Activated CD8-positive, alpha-beta T cell treated with anti-CD3 and anti-CD28 coated beads for 36 hours (primary cell): ENCODE measurements around the gene GCA. TPM values are rescaled to one million over a fixed set of nuclear protein-coding genes. Genes with fewer than 3 reads are reported as not detected.

ENCODE experiments used
- ATAC-seq: fragments of 200-7000 bp; cut with Tn5 transposase; one replicate; pipeline ENCODE4 v1.10.0; 2021; ENCODE audit warnings: mild to moderate bottlenecking, moderate library complexity
- CTCF ChIA-PET: fragments of 350-600 bp; sonication (Branson Sonifier 250); formaldehyde crosslinking; loops from one replicate; lab custom pipeline; 2021; ENCODE audit warnings: antibody characterized with exemption; lab: Charles Lee
- POLR2A ChIA-PET: fragments of 350-600 bp; sonication (Branson Sonifier 250); formaldehyde crosslinking; loops from one replicate; lab custom pipeline; 2021; ENCODE audit warnings: antibody characterized with exemption; lab: Charles Lee
- DNase-seq: peaks from one replicate; pipeline ENCODE4 v3.0.0-alpha.2; 2020
- H3K27ac Mint-ChIP-seq: one replicate; pipeline ENCODE4 v1.8.0; 2021; ENCODE audit warnings: mild to moderate bottlenecking, mixed read lengths
- H3K27me3 Mint-ChIP-seq: one replicate; pipeline ENCODE4 v1.8.0; 2021; ENCODE audit warnings: mixed read lengths
- H3K36me3 Mint-ChIP-seq: one replicate; pipeline ENCODE4 v1.8.0; 2021; ENCODE audit warnings: low read depth, mixed read lengths
- H3K4me1 Mint-ChIP-seq: one replicate; pipeline ENCODE4 v1.8.0; 2021; ENCODE audit warnings: low read depth, mixed read lengths
- H3K4me3 Mint-ChIP-seq: one replicate; pipeline ENCODE4 v1.8.0; 2021; ENCODE audit warnings: mild to moderate bottlenecking, moderate library complexity, mixed read lengths
- H3K9me3 Mint-ChIP-seq: one replicate; pipeline ENCODE4 v1.8.0; 2021; ENCODE audit warnings: mixed read lengths
- CTCF ChIP-seq: fragments of 200-600 bp; IDR thresholded peaks from one replicate; pipeline ENCODE4 v1.8.0; 2022; ENCODE audit warnings: antibody characterized with exemption, mild to moderate bottlenecking
- intact Hi-C: fragments of 100-400 bp; cut with micrococcal nuclease; formaldehyde crosslinking; loops from one replicate; pipeline ENCODE4 v1.10.0; 2022
- total RNA-seq, 2 experiments: library from RNA; stranded (reverse); gene quantifications; one replicate each; pipeline ENCODE4 v1.2.3, GENCODE V29; 2021

Gene GCA
- total RNA-seq, 2 experiments from 2014 or later = 23.4 to 25.2 TPM

GRCh38 chr2:162333968-162334367 lies 10.0 kb upstream of the GCA start:
- ChIA-PET CTCF (interaction anchor here (0.7 to 2.4 kb wide), 14 partner anchors 9 to 114 kb away, joined by 3 to 13 read pairs (median 4); partner anchors contain the start of genes GCA and IFIH1), POLR2A (interaction anchor here (0.9 kb wide), 1 partner anchor 15 kb away, joined by 7 read pairs; the partner anchor contains the start of gene IFIH1)
- no peaks in the 10 kb centered on the region for H3K36me3 Mint-ChIP-seq
- ATAC-seq (peak; percentile 42), DNase-seq (peak; percentile 52)
- no peaks in the 10 kb centered on the region for H3K27me3 Mint-ChIP-seq
- no peaks in the 10 kb centered on the region for H3K4me1 Mint-ChIP-seq
- no peaks in the 10 kb centered on the region for H3K9me3 Mint-ChIP-seq
- H3K27ac Mint-ChIP-seq = no peak overlapping the region
- intact Hi-C loops = no loop called here
- no peak overlapping the region for H3K4me3 Mint-ChIP-seq
- TF ChIP-seq CTCF = peak; percentile 59

- POLR2A ChIA-PET = no interaction called here
- H3K36me3 Mint-ChIP-seq = no peaks in the 10 kb centered on the region
- CTCF ChIA-PET = interaction anchor here (0.6 kb wide), 1 partner anchor 58 kb away, joined by 3 read pairs; no protein-coding TSS in a partner anchor
These were observed 6.1 kb upstream of the GCA start for GRCh38 chr2:162337868-162338267.

GRCh38 chr2:162340822-162341221 lies 3.1 kb upstream of the GCA start:
- no peak overlapping the region for H3K4me3 Mint-ChIP-seq
- intact Hi-C loops = no loop called here
- TF ChIP-seq CTCF = no peak
- H3K36me3 Mint-ChIP-seq = no peaks in the 10 kb centered on the region
- no peaks in the 10 kb centered on the region for H3K27me3 Mint-ChIP-seq
- H3K4me1 Mint-ChIP-seq = peaks cover 6% of the 10 kb centered on the region
- H3K27ac Mint-ChIP-seq = no peak overlapping the region
- CTCF ChIA-PET = no interaction called here
- ATAC-seq (no peak), DNase-seq (no peak)
- POLR2A ChIA-PET = interaction anchor here (1.2 kb wide), 1 partner anchor 22 kb away, joined by 4 read pairs; no protein-coding TSS in a partner anchor
- no peaks in the 10 kb centered on the region for H3K9me3 Mint-ChIP-seq

More at GRCh38 chr2:162337868-162338267, 6.1 kb upstream of the GCA start:
- TF ChIP-seq CTCF = no peak
- Mint-ChIP-seq H3K27ac (no peak overlapping the region), H3K27me3 (no peaks in the 10 kb centered on the region), H3K4me1 (no peaks in the 10 kb centered on the region), H3K9me3 (no peaks in the 10 kb centered on the region), H3K4me3 (no peak overlapping the region)
- intact Hi-C loops = no loop called here
- no peak for DNase-seq
- no peak for ATAC-seq

- Mint-ChIP-seq H3K36me3 (no peaks in the 10 kb centered on the region), H3K27ac (no peak overlapping the region), H3K27me3 (no peaks in the 10 kb centered on the region), H3K4me3 (no peak overlapping the region), H3K4me1 (peaks cover 9% of the 10 kb centered on the region), H3K9me3 (no peaks in the 10 kb centered on the region)
- ChIA-PET CTCF (interaction anchor here (1.2 to 2.0 kb wide), 3 partner anchors 8 to 121 kb away, joined by 3 to 10 read pairs (median 3); no protein-coding TSS in a partner anchor), POLR2A (no interaction called here)
- TF ChIP-seq CTCF = no peak
- no peak for DNase-seq
- intact Hi-C loops = no loop called here
- ATAC-seq = no peak
These were observed 1.6 kb upstream of the GCA start for GRCh38 chr2:162342321-162342720.

GRCh38 chr2:162342841-162343240 lies 1.1 kb upstream of the GCA start:
- ChIA-PET CTCF (interaction anchor here (1.2 to 2.0 kb wide), 4 partner anchors 8 to 121 kb away, joined by 3 to 10 read pairs (median 3); no protein-coding TSS in a partner anchor), POLR2A (interaction anchor here (1.0 kb wide), 1 partner anchor 25 kb away, joined by 3 read pairs; no protein-coding TSS in a partner anchor)
- Mint-ChIP-seq H3K4me3 (no peak overlapping the region), H3K27ac (no peak overlapping the region), H3K9me3 (no peaks in the 10 kb centered on the region), H3K27me3 (no peaks in the 10 kb centered on the region), H3K4me1 (peaks cover 9% of the 10 kb centered on the region), H3K36me3 (no peaks in the 10 kb centered on the region)
- TF ChIP-seq CTCF = no peak
- ATAC-seq (no peak), DNase-seq (no peak)
- intact Hi-C loops = no loop called here
